A549 (cell line): ENCODE data around the gene ARIH1.

Experiments
- CTCF ChIP-seq: fragments of >200 bp; sonication (Bioruptor Twin); formaldehyde crosslinking; IDR thresholded peaks from 3 replicates; pipeline ENCODE4 v1.5.1; 2016
- EP300 ChIP-seq, 2 experiments: fragments of >200 bp; sonication (Bioruptor Twin); formaldehyde crosslinking; IDR thresholded peaks; 2 replicates in 1 of 2; 3 replicates in 1 of 2; pipeline ENCODE4 v1.6.1; 2016 to 2017
- JUNB ChIP-seq: fragments of >200 bp; sonication (Bioruptor Twin); formaldehyde crosslinking; IDR thresholded peaks from 2 replicates; pipeline ENCODE4 v1.6.1; 2016
- MAZ ChIP-seq: fragments of 150-350 bp; IDR thresholded peaks from 2 replicates; pipeline ENCODE4 v1.6.1; 2014; ENCODE audit warnings: antibody characterized with exemption, low read depth, low read length, borderline replicate concordance
- TF ChIP-seq, protein P1 (sequence below): IDR thresholded peaks from 2 replicates; pipeline ENCODE4 v1.6.1; 2012
- TF ChIP-seq, protein P2 (sequence below): fragments of 450-650 bp; IDR thresholded peaks from 2 replicates; pipeline ENCODE4 v1.6.1; 2014; ENCODE audit warnings: antibody characterized with exemption

DNA sequence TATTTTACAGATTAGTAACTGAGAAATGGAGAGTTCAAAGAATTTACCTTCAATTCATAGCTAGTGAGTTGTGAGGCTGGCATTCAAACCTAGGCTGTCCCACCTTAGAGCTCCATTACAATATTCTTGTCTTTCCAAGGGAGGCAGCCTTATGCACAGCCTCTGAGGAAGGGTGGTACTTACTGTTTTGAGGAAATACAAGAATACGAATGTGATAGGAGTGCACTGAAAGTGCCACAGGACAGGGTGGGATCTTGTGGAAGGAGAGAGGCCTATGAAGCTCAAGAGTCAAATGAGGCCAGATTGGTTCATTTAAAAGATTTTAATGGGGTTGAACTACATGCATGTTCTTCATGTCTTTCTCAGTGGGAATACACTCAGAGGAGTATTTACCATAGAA, 86.3 kb downstream of the ARIH1 start:
- TF ChIP-seq JUNB, result no peak
- TF ChIP-seq MAZ, result no peak
- no peak for TF ChIP-seq CTCF
- TF ChIP-seq, protein P1, sequence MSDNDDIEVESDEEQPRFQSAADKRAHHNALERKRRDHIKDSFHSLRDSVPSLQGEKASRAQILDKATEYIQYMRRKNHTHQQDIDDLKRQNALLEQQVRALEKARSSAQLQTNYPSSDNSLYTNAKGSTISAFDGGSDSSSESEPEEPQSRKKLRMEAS, result no peak
- TF ChIP-seq EP300 (IDR thresholded peaks at IDR 0.05), result no peak
- TF ChIP-seq, protein P2, sequence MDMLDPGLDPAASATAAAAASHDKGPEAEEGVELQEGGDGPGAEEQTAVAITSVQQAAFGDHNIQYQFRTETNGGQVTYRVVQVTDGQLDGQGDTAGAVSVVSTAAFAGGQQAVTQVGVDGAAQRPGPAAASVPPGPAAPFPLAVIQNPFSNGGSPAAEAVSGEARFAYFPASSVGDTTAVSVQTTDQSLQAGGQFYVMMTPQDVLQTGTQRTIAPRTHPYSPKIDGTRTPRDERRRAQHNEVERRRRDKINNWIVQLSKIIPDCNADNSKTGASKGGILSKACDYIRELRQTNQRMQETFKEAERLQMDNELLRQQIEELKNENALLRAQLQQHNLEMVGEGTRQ, result no peak
